GM12878 (cell line): Measurements from ENCODE around the gene FAM76A. TPM values are rescaled to one million over a fixed set of nuclear protein-coding genes. Genes with fewer than 3 reads are reported as not detected.

ENCODE experiments used
- BCL3 ChIP-seq: IDR thresholded peaks from 2 replicates; pipeline ENCODE4 v1.6.1; 2011; ENCODE audit warnings: borderline replicate concordance, low read depth, mild to moderate bottlenecking, moderate library complexity, low read length; ENCODE audit not compliant: insufficient read depth, poor library complexity, severe bottlenecking
- CTCF ChIP-seq, 3 experiments: IDR thresholded peaks in 2 of 3; conservative IDR thresholded peaks in 1 of 3; 2 replicates each; pipeline ENCODE4 v1.5.1; 2011; ENCODE audit warnings: low read depth in 3 of 3, low read length in 3 of 3, mild to moderate bottlenecking in 3 of 3, control low read depth in 2 of 3, moderate library complexity in 2 of 3, inconsistent platforms in 1 of 3, mixed read lengths in 1 of 3; ENCODE audit not compliant: control insufficient read depth in 2 of 3, insufficient read depth in 1 of 3; ENCODE audit errors: extremely low read depth in 1 of 3
- E2F8 ChIP-seq: fragments of 450-650 bp; IDR thresholded peaks from 2 replicates; pipeline ENCODE4 v1.6.1; 2018; ENCODE audit warnings: mild to moderate bottlenecking, low read depth, moderate library complexity; ENCODE audit not compliant: partially characterized antibody
- EZH2 ChIP-seq: IDR thresholded peaks from 2 replicates; pipeline ENCODE4 v1.6.1; 2012; ENCODE audit warnings: low read depth, mild to moderate bottlenecking, control low read depth, inconsistent platforms, low read length, borderline replicate concordance; ENCODE audit not compliant: control insufficient read depth
- GABPA ChIP-seq: IDR thresholded peaks from 2 replicates; pipeline ENCODE4 v1.6.1; 2014; ENCODE audit warnings: antibody characterized with exemption, low read depth, mild to moderate bottlenecking, inconsistent platforms
- HDGF ChIP-seq: fragments of 450-650 bp; IDR thresholded peaks from 2 replicates; pipeline ENCODE4 v1.6.1; 2016; ENCODE audit warnings: antibody characterized with exemption
- IKZF2 ChIP-seq, 2 experiments: fragments of 450-650 bp; IDR thresholded peaks; 2 replicates each; pipeline ENCODE4 v1.6.1; 2017; ENCODE audit warnings: mild to moderate bottlenecking in 2 of 2, moderate library complexity in 2 of 2
- IRF5 ChIP-seq: fragments of 450-650 bp; IDR thresholded peaks from 2 replicates; pipeline ENCODE4 v1.6.1; 2017; ENCODE audit warnings: borderline replicate concordance
- KDM1A ChIP-seq: fragments of 200-600 bp; sonication (generic); IDR thresholded peaks from 2 replicates; pipeline ENCODE4 v1.6.1; 2016; ENCODE audit warnings: borderline replicate concordance
- MYC ChIP-seq: IDR thresholded peaks from 2 replicates; pipeline ENCODE4 v1.6.1; 2011; ENCODE audit warnings: mild to moderate bottlenecking, low read length, moderate library complexity, inconsistent platforms; ENCODE audit not compliant: insufficient read depth, insufficient replicate concordance, insufficient read length, severe bottlenecking
- NRF1 ChIP-seq: conservative IDR thresholded peaks from 2 replicates; pipeline ENCODE4 v1.6.1; 2011; ENCODE audit warnings: mild to moderate bottlenecking, low read depth, low read length, improper control_type of control experiment
- PAX8 ChIP-seq: fragments of 450-650 bp; IDR thresholded peaks from 2 replicates; pipeline ENCODE4 v1.6.1; 2017; ENCODE audit warnings: mild to moderate bottlenecking, moderate library complexity
- RAD21 ChIP-seq: IDR thresholded peaks from 2 replicates; pipeline ENCODE4 v1.6.1; 2011; ENCODE audit warnings: mild to moderate bottlenecking, low read depth, low read length, moderate library complexity; ENCODE audit not compliant: insufficient read depth
- RCOR1 ChIP-seq: conservative IDR thresholded peaks from 2 replicates; pipeline ENCODE4 v1.6.1; 2012; ENCODE audit warnings: low read depth, low read length, improper control_type of control experiment
- SRF ChIP-seq, 2 experiments: IDR thresholded peaks; 2 replicates each; pipeline ENCODE4 v1.6.1; 2011; ENCODE audit warnings: low read depth in 2 of 2, low read length in 2 of 2, mild to moderate bottlenecking in 1 of 2, moderate library complexity in 1 of 2
- TCF7 ChIP-seq: IDR thresholded peaks from 2 replicates; pipeline ENCODE4 v1.6.1; 2014; ENCODE audit warnings: antibody characterized with exemption, borderline replicate concordance
- WRNIP1 ChIP-seq: IDR thresholded peaks from 2 replicates; pipeline ENCODE4 v1.6.1; 2011; ENCODE audit warnings: low read depth, low read length, improper control_type of control experiment, borderline replicate concordance
- YBX1 ChIP-seq: fragments of 450-650 bp; IDR thresholded peaks from 2 replicates; pipeline ENCODE4 v1.6.1; 2016; ENCODE audit warnings: antibody characterized with exemption
- YY1 ChIP-seq: IDR thresholded peaks from 2 replicates; pipeline ENCODE4 v1.6.1; 2011; ENCODE audit warnings: low read depth, mild to moderate bottlenecking, low read length
- ZNF274 ChIP-seq: IDR thresholded peaks from one replicate; pipeline ENCODE4 v1.8.0; 2011; ENCODE audit not compliant: insufficient read length, insufficient read depth
- ZNF622 ChIP-seq: fragments of 450-650 bp; IDR thresholded peaks from 2 replicates; pipeline ENCODE4 v1.6.1; 2017; ENCODE audit warnings: mild to moderate bottlenecking, inconsistent platforms
- polyA plus RNA-seq, 11 experiments: library from polyadenylated mRNA; depleted of rRNA in 4 of 11; unstranded in 6 of 11; stranded (reverse) in 5 of 11; fragments of >200 nt; fragmentation: Nextera tagmentation in 4 of 11; fragmentation: Illumina TruSeq in 1 of 11; extraction: Ambion mirVana in 4 of 11; extraction: Trizol in 1 of 11; gene quantifications; 1 replicate in 1 of 11; 2 replicates in 10 of 11; pipeline versions ENCODE4 v1.2.1 to v1.2.3, GENCODE V29; 2011 to 2016; ENCODE audit warnings: inconsistent platforms in 2 of 11, missing spikeins in 2 of 11, low read depth in 1 of 11
- total RNA-seq, 4 experiments: library from RNA; depleted of rRNA in 3 of 4; stranded (reverse); fragments of >200 nt in 3 of 4; fragmentation: Illumina TruSeq in 1 of 4; extraction: Trizol in 1 of 4; gene quantifications; 2 replicates each; pipeline versions ENCODE4 v1.2.1 to v1.2.3, GENCODE V29; 2013 to 2021

FAM76A gene
- total and polyA plus RNA-seq, 10 of the 15 experiments (the other 5 are each of a cell fraction or from before 2014, with no cell fraction given): 5.4 to 13.4 (median 7.6) TPM

GRCh38 chr1:27725374-27726172 is at the start of gene FAM76A (continued):
- TF ChIP-seq IKZF2 (IDR thresholded peaks at IDR 0.05) (no peak), EZH2 (no peak), SRF (IDR thresholded peaks at IDR 0.05; ENCODE audit: low read depth in 2 of 2, low read length in 2 of 2) (no peak), ZNF274 (no peak), NRF1 (0 out of 2 replicates have a peak, but pooled peaks have one; percentile 20), TCF7 (no peak), YY1 (peak; percentile 50; the same call in 1 of the 2 replicates), YBX1 (no peak), RCOR1 (peak; percentile 95; the same call in 1 of the 2 replicates), WRNIP1 (no peak), PAX8 (no peak), E2F8 (no peak), BCL3 (no peak), HDGF (peak; percentile 94), ZNF622 (no peak), IRF5 (peak; percentile 84; the same call in 1 of the 2 replicates), GABPA (no peak), RAD21 (no peak; the same call in 1 of the 2 replicates), MYC (no peak), CTCF (IDR thresholded peaks at IDR 0.05 in 2 of 3, conservative IDR thresholded peaks at IDR 0.05 in 1 of 3; ENCODE audit: control insufficient read depth in 2 of 3, extremely low read depth in 1 of 3, insufficient read depth in 1 of 3, low read depth in 3 of 3, low read length in 3 of 3) (peak; percentile 37 to 75 (median 39); a peak in 4 of 6 replicates), KDM1A (no peak)
